ENCODE results near the gene SLC16A8.
"Not testable (repeated sequence)": the region's sequence is repeated elsewhere in the genome, so short reads cannot be mapped to it uniquely, and the experiment has no call there.

SLC16A8 gene, protein sequence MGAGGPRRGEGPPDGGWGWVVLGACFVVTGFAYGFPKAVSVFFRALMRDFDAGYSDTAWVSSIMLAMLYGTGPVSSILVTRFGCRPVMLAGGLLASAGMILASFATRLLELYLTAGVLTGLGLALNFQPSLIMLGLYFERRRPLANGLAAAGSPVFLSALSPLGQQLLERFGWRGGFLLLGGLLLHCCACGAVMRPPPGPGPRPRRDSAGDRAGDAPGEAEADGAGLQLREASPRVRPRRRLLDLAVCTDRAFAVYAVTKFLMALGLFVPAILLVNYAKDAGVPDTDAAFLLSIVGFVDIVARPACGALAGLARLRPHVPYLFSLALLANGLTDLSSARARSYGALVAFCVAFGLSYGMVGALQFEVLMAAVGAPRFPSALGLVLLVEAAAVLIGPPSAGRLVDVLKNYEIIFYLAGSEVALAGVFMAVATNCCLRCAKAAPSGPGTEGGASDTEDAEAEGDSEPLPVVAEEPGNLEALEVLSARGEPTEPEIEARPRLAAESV

DNA sequence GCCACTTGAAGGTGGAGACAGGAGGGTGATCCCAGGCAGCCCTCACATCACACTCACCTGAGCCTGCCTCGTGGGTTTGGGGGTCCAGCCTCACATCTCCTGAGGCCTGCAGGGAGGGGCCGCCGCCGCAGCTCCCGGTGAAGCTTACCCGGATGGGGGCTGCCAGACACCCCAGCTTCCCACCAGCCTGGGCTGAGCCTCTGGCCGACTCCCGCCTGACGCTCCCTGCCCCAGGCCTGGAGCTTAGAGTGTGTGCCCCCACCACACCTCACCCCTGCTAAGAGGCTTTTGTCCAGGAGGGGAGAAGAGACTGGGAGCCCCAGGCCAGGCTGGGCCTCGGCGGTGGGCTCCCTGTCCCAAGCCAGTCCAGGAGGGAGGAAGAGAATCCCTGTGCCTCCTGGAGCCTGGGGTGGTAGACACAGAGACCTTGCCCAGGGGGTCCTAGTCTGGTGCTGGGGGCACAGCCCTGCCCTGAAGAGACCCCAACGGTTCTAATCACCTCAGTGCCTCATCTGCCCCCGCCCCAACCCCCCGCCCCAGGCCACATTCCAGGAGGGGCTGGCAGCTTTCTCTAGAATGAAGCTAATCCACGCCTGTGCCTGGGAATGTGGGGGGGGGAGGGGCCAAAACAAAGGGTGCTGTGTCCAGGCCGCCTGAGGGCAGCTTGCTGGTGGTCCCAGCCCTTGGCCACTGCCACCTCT is at the start of gene SLC16A8:
Gene SLC16A8, minus strand, starts transcription at position 254 of the 701 bp plus-strand sequence. CDS start 1,311 bp downstream, outside the sequence.
- H3K4me3 ChIP-seq (ENCODE audit: low read depth, low read length), result no peak within 1 kb of the TSS

- no peak overlapping the region for H3K4me3 ChIP-seq (ENCODE audit: low read depth, low read length)
These were observed 49.3 kb upstream of the SLC16A8 start for GRCh38 chr22:38133331-38133730.

DNA sequence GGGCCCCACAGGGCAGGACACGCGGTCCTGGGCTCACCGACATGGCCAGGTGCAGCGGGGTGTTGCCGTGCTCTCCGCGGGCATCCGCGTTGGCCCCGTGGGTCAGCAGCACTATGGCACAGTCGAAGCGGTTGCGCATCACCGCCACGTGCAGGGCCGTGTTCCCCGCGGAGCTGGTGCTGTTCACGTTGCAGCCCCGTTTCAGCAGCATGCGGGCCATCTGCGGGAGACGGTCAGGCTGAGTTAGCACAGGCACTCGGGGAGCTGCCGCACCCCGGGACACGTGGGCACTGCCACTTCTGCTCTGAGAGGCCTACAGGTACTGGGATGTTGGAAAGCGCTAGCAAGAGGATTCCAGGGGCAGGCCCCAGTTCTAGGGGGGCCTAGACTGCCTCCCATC is 48.8 kb upstream of the SLC16A8 start:
- H3K4me3 ChIP-seq (ENCODE audit: low read depth, low read length), result no peak overlapping the region

DNA sequence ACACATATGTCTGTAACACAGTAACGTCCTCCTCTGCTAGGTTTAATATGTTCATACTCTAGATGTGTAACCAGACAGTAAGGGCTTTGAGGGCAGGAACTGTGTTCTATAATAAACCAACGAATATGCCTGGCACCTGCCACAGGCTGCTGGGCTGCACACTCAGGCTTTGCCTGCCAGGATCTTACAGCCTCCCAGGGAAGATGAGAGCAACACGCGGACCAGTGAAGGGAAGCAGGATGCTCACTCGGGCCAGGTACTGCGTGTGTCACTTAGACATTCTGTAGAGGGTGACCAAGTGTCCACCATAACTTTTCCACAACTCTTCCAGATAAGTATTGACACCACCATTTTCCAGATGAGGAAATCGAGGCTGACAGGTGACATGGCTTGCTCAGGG is 48.2 kb upstream of the SLC16A8 start:
- no peak overlapping the region for H3K4me3 ChIP-seq (ENCODE audit: low read depth, low read length)

GRCh38 chr22:38131399-38131798 is 47.4 kb upstream of the SLC16A8 start:
- no peak overlapping the region for H3K4me3 ChIP-seq (ENCODE audit: low read depth, low read length)

DNA sequence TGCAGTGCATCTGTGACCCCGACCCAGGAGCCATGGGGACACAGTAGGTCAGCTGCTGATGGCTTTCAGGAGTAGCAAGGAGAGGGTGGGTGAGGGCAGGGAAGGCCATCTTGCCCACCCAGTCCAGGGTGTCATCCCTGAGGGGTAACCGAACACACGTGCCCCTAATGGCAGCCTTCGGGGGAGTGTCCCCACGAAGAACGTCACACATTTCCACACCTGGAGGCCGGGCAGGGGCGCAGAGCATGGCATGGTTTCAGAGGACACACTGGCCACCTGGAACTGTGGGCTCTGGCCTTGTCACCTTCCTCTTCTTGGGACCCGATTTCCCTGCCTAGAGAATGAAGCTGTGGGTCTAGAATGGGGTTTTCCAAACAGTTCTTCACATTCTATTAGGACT is 45.9 kb upstream of the SLC16A8 start:
- no peak overlapping the region for H3K4me3 ChIP-seq (ENCODE audit: low read depth, low read length)

DNA sequence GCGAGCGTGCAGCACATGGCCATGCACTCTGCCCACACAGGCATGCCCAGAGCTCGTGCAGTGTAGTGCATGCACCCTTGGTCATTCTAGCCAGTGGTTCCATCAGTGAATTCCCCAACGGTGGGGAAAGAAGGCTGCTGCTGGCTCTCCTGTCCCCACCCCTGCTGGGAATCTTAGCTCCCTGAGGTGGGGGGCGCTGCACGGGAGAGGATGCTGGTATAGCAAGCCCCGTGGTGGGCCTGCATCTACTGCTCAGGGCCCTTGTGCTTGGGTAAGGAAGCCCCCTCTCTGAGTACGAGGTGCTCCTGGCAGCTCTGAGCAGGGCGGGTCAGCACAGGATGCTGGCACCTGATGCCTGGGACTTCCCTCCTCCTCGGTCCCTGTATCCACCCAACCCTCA is 45.0 kb upstream of the SLC16A8 start:
- no peak overlapping the region for H3K4me3 ChIP-seq (ENCODE audit: low read depth, low read length)

- H3K4me3 ChIP-seq (ENCODE audit: low read depth, low read length), result no peak overlapping the region
These were observed 43.9 kb upstream of the SLC16A8 start for GRCh38 chr22:38127869-38128268.

- H3K4me3 ChIP-seq (ENCODE audit: low read depth, low read length), result no peak overlapping the region
These were observed 43.1 kb upstream of the SLC16A8 start for GRCh38 chr22:38126928-38127668.

DNA sequence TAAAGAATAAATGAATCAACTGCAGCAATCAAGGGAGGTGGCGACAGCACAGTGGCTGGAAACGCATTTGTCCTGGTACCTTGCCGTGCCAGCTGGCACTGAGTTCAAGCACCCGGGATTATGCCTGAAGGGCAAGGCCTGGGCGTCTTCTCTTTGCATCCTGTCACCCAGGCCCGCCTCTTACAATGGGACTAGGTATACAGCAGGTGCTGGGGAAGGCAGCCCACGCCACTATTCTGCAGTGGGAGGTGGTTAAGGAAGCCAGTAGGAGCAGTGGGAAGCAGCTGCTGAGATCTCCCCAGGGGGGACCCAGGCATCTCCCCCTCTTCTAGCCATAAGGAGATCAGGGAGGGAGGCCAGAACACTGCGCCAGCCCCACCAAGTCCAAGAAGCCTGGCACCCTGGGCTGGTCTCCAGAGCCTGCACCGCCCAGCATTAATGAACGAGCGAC is 41.8 kb upstream of the SLC16A8 start:
- no peak overlapping the region for H3K4me3 ChIP-seq (ENCODE audit: low read depth, low read length)

GRCh38 chr22:38125038-38125610 is 41.1 kb upstream of the SLC16A8 start:
- no peak overlapping the region for H3K4me3 ChIP-seq (ENCODE audit: low read depth, low read length)

DNA sequence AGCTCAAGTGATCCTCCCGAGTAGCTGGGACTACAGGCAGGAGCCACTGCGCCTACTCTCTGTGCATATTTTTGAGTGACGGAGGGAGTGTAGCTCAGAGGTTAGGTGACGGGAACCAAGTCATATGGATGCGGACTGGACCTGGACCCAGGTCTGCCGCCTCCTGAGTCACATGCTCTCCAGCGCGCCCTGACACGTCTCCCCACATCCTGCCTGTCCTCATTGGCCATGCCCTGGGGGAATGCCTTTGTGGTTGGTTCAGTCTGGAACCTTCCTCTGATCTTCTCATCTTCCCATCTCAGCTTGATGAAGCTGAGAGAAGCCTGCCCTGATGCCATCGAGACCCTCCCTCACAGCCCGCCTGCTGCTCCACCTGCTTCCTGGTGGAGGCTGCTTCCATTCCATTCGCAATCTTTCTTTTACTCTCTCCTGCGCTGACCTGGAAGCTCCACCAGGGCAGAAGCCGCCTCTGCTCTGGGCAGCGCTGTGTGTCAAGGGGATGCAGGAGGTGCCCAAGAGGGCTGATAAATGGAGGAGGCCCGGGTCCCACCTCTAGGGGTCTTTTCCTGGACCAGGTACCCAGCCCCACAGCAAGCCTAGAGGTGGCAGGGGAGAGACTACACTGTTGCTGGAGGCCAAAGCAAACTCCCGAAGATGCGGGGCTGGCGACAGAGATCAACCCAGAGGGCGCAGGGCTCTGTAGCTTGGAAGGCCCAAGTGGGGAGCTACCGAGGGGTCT is 40.4 kb upstream of the SLC16A8 start:
- H3K4me3 ChIP-seq (ENCODE audit: low read depth, low read length), result no peak overlapping the region

DNA sequence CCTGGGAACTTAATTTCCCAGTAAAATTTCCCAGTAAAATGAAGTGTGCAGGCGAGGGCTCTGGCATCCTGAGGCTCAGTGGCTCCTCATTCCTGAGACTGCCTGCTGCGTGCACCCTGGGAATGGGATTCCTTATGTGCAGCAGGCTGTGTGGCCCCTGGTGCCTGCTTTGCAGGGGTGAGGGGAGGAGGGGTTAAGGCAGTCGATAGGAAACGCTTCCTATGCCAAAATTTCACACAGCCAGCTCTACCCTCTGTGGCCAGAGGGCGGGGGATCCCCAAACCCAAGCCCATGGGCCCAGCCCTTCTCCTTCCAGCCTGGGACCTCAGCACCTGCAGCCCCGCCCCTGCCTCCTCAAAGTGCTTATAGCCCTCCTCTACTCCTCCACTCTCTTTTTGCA is 38.6 kb upstream of the SLC16A8 start:
- no peak overlapping the region for H3K4me3 ChIP-seq (ENCODE audit: low read depth, low read length)

DNA sequence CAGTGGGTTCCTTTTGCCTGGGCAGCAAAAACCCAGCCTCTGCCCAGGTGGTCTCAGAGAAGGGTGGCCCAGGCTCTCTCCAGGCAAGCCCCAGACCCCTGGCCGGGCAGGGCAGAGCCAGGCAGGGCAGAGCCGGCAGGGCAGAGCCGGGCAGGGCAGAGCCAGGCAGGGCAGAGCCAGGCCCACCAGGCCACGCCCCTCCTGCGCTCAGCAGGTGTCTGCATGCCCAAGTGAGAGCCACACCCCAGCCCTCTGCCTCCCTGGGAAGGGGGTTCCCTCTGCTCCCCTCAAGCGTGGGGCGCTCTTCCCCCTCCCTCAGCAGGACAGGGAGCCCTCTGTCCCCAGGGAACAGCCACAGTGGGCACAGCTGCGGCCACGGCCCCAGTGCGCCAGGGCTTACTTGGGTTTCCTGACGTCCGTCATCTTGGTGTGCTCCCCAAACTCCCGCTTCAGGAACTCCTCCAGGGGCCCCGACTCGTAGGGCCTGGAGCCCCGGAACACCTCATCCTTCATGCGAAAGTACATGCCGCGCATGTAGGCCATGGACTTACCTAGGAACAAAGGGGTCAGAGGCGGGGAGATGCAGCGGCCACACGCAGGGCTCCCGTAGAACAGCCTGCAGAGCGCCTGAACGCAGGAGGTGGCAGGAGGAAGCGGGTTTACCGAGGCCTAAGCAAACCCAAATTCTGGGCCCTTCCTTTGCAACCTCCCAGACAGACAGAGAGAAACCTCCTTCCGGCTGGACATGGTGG is 36.6 kb upstream of the SLC16A8 start:
- H3K4me3 ChIP-seq (ENCODE audit: low read depth, low read length), result no peak overlapping the region

DNA sequence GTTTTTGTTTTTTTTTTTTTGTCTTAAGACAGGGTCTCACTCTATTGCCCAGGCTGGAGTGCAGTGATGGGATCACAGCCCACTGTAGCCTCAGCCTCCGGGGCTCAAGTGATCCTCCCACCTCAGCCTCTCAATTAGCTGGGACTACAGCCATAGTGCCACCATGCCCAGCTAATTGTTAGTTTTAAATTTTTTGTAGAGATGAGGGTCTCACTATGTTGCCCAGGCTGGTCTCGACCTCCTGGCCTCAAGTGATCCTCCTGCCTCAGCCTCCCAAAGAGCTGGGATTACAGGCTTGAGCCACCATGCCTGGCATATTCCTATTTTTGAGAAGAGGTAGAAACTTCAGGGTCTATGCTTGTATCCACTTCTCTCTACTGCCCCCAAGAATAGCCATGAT is 34.8 kb upstream of the SLC16A8 start:
- H3K4me3 ChIP-seq (ENCODE audit: low read depth, low read length), result not testable (repeated sequence)

DNA sequence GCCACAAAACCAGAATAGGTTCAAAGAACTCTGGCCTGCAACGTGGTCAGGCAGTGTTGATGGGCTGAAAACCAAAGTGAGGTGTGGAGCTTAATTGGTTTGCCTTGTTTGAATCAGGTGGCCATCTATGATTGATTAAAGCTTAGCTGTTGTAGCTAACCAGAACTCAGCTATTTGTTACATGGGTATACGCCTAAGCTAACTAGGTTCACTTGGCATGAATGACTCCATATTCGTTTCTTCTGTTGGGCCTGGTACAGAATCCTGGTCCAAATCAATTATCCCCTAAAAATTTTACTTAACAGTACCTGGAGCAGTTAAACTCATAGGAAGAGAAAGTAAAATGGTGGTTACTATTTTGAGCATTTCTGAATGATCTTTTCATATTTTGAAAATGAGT is 34.2 kb upstream of the SLC16A8 start:
- no peak overlapping the region for H3K4me3 ChIP-seq (ENCODE audit: low read depth, low read length)

GRCh38 chr22:38117556-38117955 is 33.6 kb upstream of the SLC16A8 start:
- H3K4me3 ChIP-seq (ENCODE audit: low read depth, low read length), result not testable (repeated sequence)

- H3K4me3 ChIP-seq (ENCODE audit: low read depth, low read length), result no peak overlapping the region
These were observed 31.6 kb upstream of the SLC16A8 start for GRCh38 chr22:38115423-38116205.

All from iPS-11a (cell line).